HCT116 (cell line): Measurements from ENCODE around the gene APOBEC3F. TPM values are rescaled to one million over a fixed set of nuclear protein-coding genes. Genes with fewer than 3 reads are reported as not detected.
"Not testable (repeated sequence)": the region's sequence is repeated elsewhere in the genome, so short reads cannot be mapped to it uniquely, and the experiment has no call there.

Source experiments
- ATAC-seq: fragments of 200-7000 bp; cut with Tn5 transposase; 2 replicates; pipeline ENCODE4 v1.9.1; 2020; ENCODE audit warnings: mild to moderate bottlenecking, moderate library complexity
- BruUV-seq: library from RNA; stranded (reverse); fragments of 400-500 nt; replicated peaks from 2 replicates; lab custom pipeline; 2021; lab: Mats Ljungman, UMichigan
- CTCF ChIA-PET: fragments of 300-600 bp; sonication (Branson Sonifier 250); formaldehyde crosslinking; loops from one replicate; lab custom pipeline; 2021; ENCODE audit warnings: antibody characterized with exemption; lab: Charles Lee
- POLR2A ChIA-PET: fragments of 300-600, 350-600 bp; sonication (Branson Sonifier 250); formaldehyde crosslinking; loops from one replicate; lab custom pipeline; 2021; ENCODE audit warnings: antibody characterized with exemption; lab: Charles Lee
- RAD21 ChIA-PET, 2 experiments: fragments of 300-600 bp; sonication (Branson Sonifier 250); formaldehyde crosslinking; loops; one replicate each; lab custom pipeline; 2023; ENCODE audit warnings: low total read pairs in 2 of 2; ENCODE audit not compliant: uncharacterized antibody in 2 of 2, unreplicated experiment in 2 of 2, low non-redundant PET in 1 of 2; lab: Charles Lee
- DNase-seq: peaks from one replicate; pipeline ENCODE4 v3.0.0-alpha.2; 2010; ENCODE audit warnings: low read depth, low spot score
- H2AFZ ChIP-seq: fragments of 200-600 bp; shearing (Covaris generic), sonication (generic); 2 replicates; pipeline ENCODE4 v1.6.1; 2017; ENCODE audit warnings: low read depth, mixed run types, mixed read lengths, antibody characterized with exemption, low read length; ENCODE audit not compliant: poor library complexity, severe bottlenecking
- H3K27ac ChIP-seq: 2 replicates; pipeline ENCODE4 v1.5.1; 2012; ENCODE audit warnings: low read depth, low read length
- H3K27me3 ChIP-seq: fragments of 200-600 bp; sonication (generic); 2 replicates; pipeline ENCODE4 v1.6.1; 2016; ENCODE audit warnings: mixed run types, low read length, mixed read lengths; ENCODE audit not compliant: insufficient read depth
- H3K36me3 ChIP-seq, 2 experiments: fragments of 200-500 bp in 1 of 2; fragments of 200-600 bp in 1 of 2; sonication (Bioruptor generic) in 1 of 2; sonication (generic) in 1 of 2; 2 replicates each; pipeline versions ENCODE4 v1.5.1 to v1.6.1; 2014 to 2016; ENCODE audit warnings: low read length in 2 of 2, inconsistent platforms in 1 of 2, mixed read lengths in 1 of 2, mixed run types in 1 of 2; ENCODE audit not compliant: insufficient read depth in 2 of 2, control insufficient read depth in 1 of 2
- H3K4me1 ChIP-seq, 2 experiments: fragments of 200-600 bp in 1 of 2; sonication (generic) in 1 of 2; 2 replicates each; pipeline versions ENCODE4 v1.5.1 to v1.6.1; 2012 to 2017; ENCODE audit warnings: low read length in 2 of 2, inconsistent platforms in 1 of 2, mild to moderate bottlenecking in 1 of 2, mixed read lengths in 1 of 2, mixed run types in 1 of 2, moderate library complexity in 1 of 2; ENCODE audit not compliant: insufficient read depth in 2 of 2, control insufficient read depth in 1 of 2
- H3K4me2 ChIP-seq: fragments of 200-600 bp; sonication (generic); 2 replicates; pipeline ENCODE4 v1.6.1; 2017; ENCODE audit warnings: mixed run types, low read length, mixed read lengths
- H3K4me3 ChIP-seq, 2 experiments: fragments of 200-600 bp in 1 of 2; sonication (generic) in 1 of 2; replicated peaks in 1 of 2; 2 replicates each; pipeline ENCODE4 v1.5.1; 2011 to 2016; ENCODE audit warnings: low read length in 2 of 2, control low read depth in 1 of 2, low read depth in 1 of 2, mild to moderate bottlenecking in 1 of 2, mixed read lengths in 1 of 2, mixed run types in 1 of 2
- H3K79me2 ChIP-seq: fragments of 200-600 bp; sonication (generic); 2 replicates; pipeline ENCODE4 v1.6.1; 2017; ENCODE audit warnings: mild to moderate bottlenecking, mixed run types, low read length, moderate library complexity, mixed read lengths; ENCODE audit not compliant: insufficient read depth
- H3K9ac ChIP-seq: fragments of 200-600 bp; sonication (generic); 2 replicates; pipeline ENCODE4 v1.6.1; 2016; ENCODE audit warnings: low read length, mixed read lengths
- H3K9me2 ChIP-seq: fragments of 200-600 bp; sonication (generic), shearing (Covaris generic); 2 replicates; pipeline ENCODE4 v1.6.1; 2017; ENCODE audit warnings: mixed run types, mild to moderate bottlenecking, moderate library complexity; ENCODE audit not compliant: insufficient read depth
- H3K9me3 ChIP-seq, 2 experiments: fragments of 200-500 bp in 1 of 2; fragments of 200-600 bp in 1 of 2; sonication (Bioruptor generic) in 1 of 2; sonication (generic) in 1 of 2; 2 replicates each; pipeline ENCODE4 v1.6.1; 2014 to 2017; ENCODE audit warnings: low read length in 2 of 2, mixed read lengths in 2 of 2, inconsistent platforms in 1 of 2, low read depth in 1 of 2, mild to moderate bottlenecking in 1 of 2, mixed run types in 1 of 2, moderate library complexity in 1 of 2; ENCODE audit not compliant: control insufficient read depth in 1 of 2, insufficient read depth in 1 of 2
- H4K20me1 ChIP-seq: fragments of 200-600 bp; sonication (generic), shearing (Covaris generic); 2 replicates; pipeline ENCODE4 v1.6.1; 2017; ENCODE audit warnings: mixed run types, mild to moderate bottlenecking, moderate library complexity; ENCODE audit not compliant: insufficient read depth
- CEBPB ChIP-seq: IDR thresholded peaks from 2 replicates; pipeline ENCODE4 v1.6.1; 2012; ENCODE audit warnings: low read depth
- EGR1 ChIP-seq: IDR thresholded peaks from 2 replicates; pipeline ENCODE4 v1.6.1; 2012; ENCODE audit warnings: low read depth
- EZH2 ChIP-seq: fragments of 200-600 bp; sonication (generic); IDR thresholded peaks from 2 replicates; pipeline ENCODE4 v1.6.1; 2017; ENCODE audit warnings: antibody characterized with exemption, mixed run types
- MAX ChIP-seq: IDR thresholded peaks from 2 replicates; pipeline ENCODE4 v1.6.1; 2012
- SRF ChIP-seq: IDR thresholded peaks from 2 replicates; pipeline ENCODE4 v1.6.1; 2012; ENCODE audit warnings: low read depth
- ZNF274 ChIP-seq: fragments of 200-500 bp; sonication (Bioruptor generic); IDR thresholded peaks from 2 replicates; pipeline ENCODE4 v1.6.1; 2014; ENCODE audit warnings: mild to moderate bottlenecking, low read depth, low read length, inconsistent platforms
- intact Hi-C: fragments of 100-400 bp; cut with micrococcal nuclease; formaldehyde crosslinking; loops from 2 replicates; pipeline ENCODE4 v1.10.0; 2022
- total RNA-seq: library from RNA; stranded (reverse); gene quantifications from one replicate; pipeline ENCODE4 v1.2.1, GENCODE V29; 2021; ENCODE audit not compliant: unreplicated experiment

The APOBEC3F gene
- total RNA-seq, 1 experiment from 2014 or later = 11.1 TPM

- H3K4me1 ChIP-seq, CTCF ChIA-PET, H3K9me3 ChIP-seq, H3K27me3 ChIP-seq, H3K9ac ChIP-seq, BruUV-seq, H3K4me2 ChIP-seq, intact Hi-C loops, H3K27ac ChIP-seq, H3K4me3 ChIP-seq, H3K9me2 ChIP-seq, H4K20me1 ChIP-seq, H3K79me2 ChIP-seq, H2AFZ ChIP-seq, ATAC-seq, DNase-seq, H3K36me3 ChIP-seq, RAD21 ChIA-PET: not testable (repeated sequence)
- POLR2A ChIA-PET = interaction anchor here (0.7 kb wide), 1 partner anchor 936 kb away, joined by 3 read pairs; no protein-coding TSS in a partner anchor
Measured at GRCh38 chr22:39077912-39078311, 37.2 kb downstream of the APOBEC3F start.

- Histone ChIP-seq H3K9ac (no peak overlapping the region), H2AFZ (no peak overlapping the region), H3K4me2 (no peak overlapping the region), H3K4me1 (no peaks in the 10 kb centered on the region), H3K27me3 (no peaks in the 10 kb centered on the region), H3K79me2 (no peaks in the 10 kb centered on the region), H3K4me3 (no peak overlapping the region), H3K36me3 (no peaks in the 10 kb centered on the region), H4K20me1 (no peaks in the 10 kb centered on the region), H3K27ac (no peak overlapping the region), H3K9me3 (no peaks in the 10 kb centered on the region), H3K9me2 (no peaks in the 10 kb centered on the region)
- ChIA-PET CTCF (no interaction called here), RAD21 (no interaction called here), POLR2A (interaction anchor here (0.7 kb wide), 1 partner anchor 936 kb away, joined by 3 read pairs; no protein-coding TSS in a partner anchor)
- no peak for ATAC-seq
- TF ChIP-seq EGR1 = no peak
- no peak for TF ChIP-seq ZNF274
- no peak for TF ChIP-seq MAX
- no peak for TF ChIP-seq SRF
- TF ChIP-seq EZH2 = no peak
- TF ChIP-seq CEBPB = no peak
- intact Hi-C loops = no loop called here
- no peak for DNase-seq
- BruUV-seq = no TSS peak
Measured at GRCh38 chr22:39078329-39078728, 37.7 kb downstream of the APOBEC3F start.

- H2AFZ ChIP-seq, H3K9me2 ChIP-seq, H3K9me3 ChIP-seq, POLR2A ChIA-PET, DNase-seq, H3K36me3 ChIP-seq, CTCF ChIA-PET, H3K79me2 ChIP-seq, H3K9ac ChIP-seq, H4K20me1 ChIP-seq, H3K4me2 ChIP-seq, H3K4me3 ChIP-seq, ATAC-seq, H3K27ac ChIP-seq, H3K4me1 ChIP-seq, intact Hi-C loops, H3K27me3 ChIP-seq, BruUV-seq: not testable (repeated sequence)
- RAD21 ChIA-PET = interaction anchor here in 1 of 2 experiments (0.7 kb wide), 1 partner anchor 53 kb away, joined by 3 read pairs; no protein-coding TSS in a partner anchor
Measured at GRCh38 chr22:39079054-39079637, 38.5 kb downstream of the APOBEC3F start.
